ENCODE measurements around the gene PSMB2.

PSMB2 gene

GRCh38 chr1:35557611-35558373 is 83.5 kb downstream of the PSMB2 start, which contains the start of gene NCDN:
Gene NCDN (plus strand): TSS chr1:35557799. CDS start chr1:35558191, 392 bp downstream.
- Histone ChIP-seq H3K27ac (peak within 1 kb of the TSS; percentile 92), H2AFZ (peak within 1 kb of the TSS; percentile 89), H3K4me3 (ENCODE audit: low read depth, low read length) (peak within 1 kb of the TSS; percentile 84), H3K9me3 (ENCODE audit: control insufficient read depth, low read length) (no peaks in the 10 kb centered on the region), H3K4me1 (peaks cover 9% of the 10 kb centered on the region), H3K79me2 (peaks cover 2% of the 10 kb centered on the region), H3K36me3 (ENCODE audit: control insufficient read depth, insufficient read depth, low read length) (no peaks in the 10 kb centered on the region), H3K27me3 (ENCODE audit: control insufficient read depth, insufficient read depth, low read length) (no peaks in the 10 kb centered on the region), H3K9ac (peak within 1 kb of the TSS; percentile 80), H3K4me2 (ENCODE audit: low read length) (peak within 1 kb of the TSS; percentile 95)
- TF ChIP-seq CTCF (IDR thresholded peaks at IDR 0.05): no peak

DNA sequence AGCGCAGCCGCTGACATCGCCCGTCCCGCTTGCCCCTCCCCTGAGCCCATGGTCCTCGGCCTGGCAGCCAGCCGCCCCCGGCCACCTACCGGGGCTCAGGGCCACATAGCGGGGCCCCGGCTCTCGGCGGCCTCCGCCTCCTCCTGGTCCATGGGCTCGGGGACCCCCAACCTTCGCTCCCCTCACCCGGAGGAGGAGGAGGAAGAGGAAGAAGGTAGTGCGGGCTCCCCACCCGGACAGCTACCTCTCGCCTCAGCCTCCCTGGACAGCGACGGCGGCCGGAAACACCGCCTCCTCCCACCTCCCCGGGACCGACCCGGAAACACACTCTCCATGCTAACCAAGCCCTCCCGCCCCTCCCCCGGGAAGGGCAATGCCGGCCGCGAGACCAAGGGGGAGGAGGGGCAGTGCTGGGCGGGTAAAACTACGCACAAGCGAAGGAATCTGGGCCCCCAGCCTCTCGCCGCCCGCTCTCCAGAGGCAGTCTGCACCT is 84.2 kb downstream of the PSMB2 start, which contains the start of gene KIAA0319L:
TSS of gene KIAA0319L (minus strand) at position 286 of the 493 bp plus-strand sequence. CDS start 2,912 bp downstream, outside the sequence.
- peak within 1 kb of the TSS; percentile 80 for H3K9ac ChIP-seq
- no peak for TF ChIP-seq CTCF (IDR thresholded peaks at IDR 0.05)
- peaks cover 2% of the 10 kb centered on the region for H3K79me2 ChIP-seq
- peak within 1 kb of the TSS; percentile 92 for H3K27ac ChIP-seq
- peaks cover 9% of the 10 kb centered on the region for H3K4me1 ChIP-seq
- H3K4me2 ChIP-seq (ENCODE audit: low read length): peak within 1 kb of the TSS; percentile 95
- H2AFZ ChIP-seq: peak within 1 kb of the TSS; percentile 89
- H3K4me3 ChIP-seq (ENCODE audit: low read depth, low read length): peak within 1 kb of the TSS; percentile 84
- H3K9me3 ChIP-seq (ENCODE audit: control insufficient read depth, low read length): no peaks in the 10 kb centered on the region
- no peaks in the 10 kb centered on the region for H3K27me3 ChIP-seq (ENCODE audit: control insufficient read depth, insufficient read depth, low read length)
- H3K36me3 ChIP-seq (ENCODE audit: control insufficient read depth, insufficient read depth, low read length): no peaks in the 10 kb centered on the region

DNA sequence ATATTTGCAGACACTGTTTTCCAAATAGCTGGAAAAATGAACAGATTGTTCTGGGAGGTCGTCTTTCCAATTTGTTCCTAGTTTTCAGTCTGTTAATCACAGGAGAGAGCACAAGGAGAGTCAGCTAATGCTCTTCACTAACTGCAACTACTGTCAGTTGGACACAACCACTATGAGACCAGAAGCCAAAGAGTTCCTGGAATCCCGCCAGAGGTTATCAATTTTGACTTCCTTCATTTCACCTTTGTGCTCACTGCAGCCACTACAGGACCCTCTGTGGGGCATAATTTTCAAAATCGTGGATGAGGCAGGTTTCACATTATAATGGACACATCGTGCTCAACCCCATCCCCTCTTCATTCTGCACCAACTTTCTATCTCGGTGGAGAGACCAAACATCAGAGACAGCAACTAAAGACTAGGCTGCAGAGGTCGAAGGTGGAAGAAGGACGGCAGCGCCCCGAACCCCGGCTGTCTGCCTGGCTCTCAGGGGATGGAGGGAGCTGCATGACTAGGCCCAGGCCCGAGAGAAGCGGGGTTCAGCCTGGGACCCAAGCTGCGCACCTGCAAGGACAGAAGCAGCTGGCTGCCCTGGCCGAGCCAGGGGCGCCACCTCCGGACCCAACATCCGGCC is 84.7 kb downstream of the PSMB2 start:
- no peak for TF ChIP-seq CTCF (IDR thresholded peaks at IDR 0.05)
- Histone ChIP-seq H3K4me1 (peaks cover 9% of the 10 kb centered on the region), H3K9ac (peak overlapping the region; percentile 80)

DNA sequence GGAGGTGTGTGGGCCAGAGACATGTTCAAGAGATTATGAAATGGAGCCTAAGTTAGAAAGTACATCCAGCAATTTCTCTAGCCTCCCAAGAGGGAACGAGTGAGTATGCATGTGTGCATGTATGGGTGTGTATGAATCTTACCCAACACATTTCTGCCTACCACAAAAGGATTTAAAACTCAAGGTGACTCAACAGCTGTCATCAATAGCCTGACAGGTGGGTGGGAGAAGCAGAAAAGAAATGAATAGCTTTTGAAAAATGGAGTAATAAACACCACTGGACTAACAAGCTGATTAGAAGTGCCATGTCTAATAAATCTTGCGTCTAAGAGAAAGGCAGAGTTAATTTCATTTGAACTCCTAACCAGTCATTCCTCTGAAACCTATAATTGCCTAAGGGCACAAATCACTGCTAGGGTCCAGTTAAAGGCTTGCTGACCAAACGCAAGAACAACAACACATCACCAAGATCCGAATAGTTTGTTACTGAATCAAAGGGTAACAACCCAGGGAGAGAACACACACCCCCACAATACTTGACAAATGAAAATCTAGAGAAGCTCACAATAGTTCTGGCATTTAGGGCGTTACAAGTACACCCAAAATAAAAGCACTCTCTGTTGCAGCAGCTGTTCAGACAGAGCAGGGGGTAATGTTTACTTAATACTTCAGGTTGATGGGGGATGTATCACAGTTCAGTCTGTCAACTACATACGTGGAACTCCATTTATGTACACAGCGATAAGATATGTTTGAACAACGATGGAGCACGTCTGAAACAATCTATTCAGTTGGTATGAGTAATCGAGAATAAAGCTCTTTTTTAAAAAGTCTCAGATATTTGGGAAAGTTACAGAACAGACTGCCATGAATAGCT is 85.5 kb downstream of the PSMB2 start:
- Histone ChIP-seq H3K27ac (no peak overlapping the region), H3K36me3 (ENCODE audit: control insufficient read depth, insufficient read depth, low read length) (no peaks in the 10 kb centered on the region), H3K4me2 (ENCODE audit: low read length) (peak overlapping the region; percentile 95), H3K9me3 (ENCODE audit: control insufficient read depth, low read length) (no peaks in the 10 kb centered on the region), H3K4me1 (peaks cover 9% of the 10 kb centered on the region), H3K79me2 (peaks cover 9% of the 10 kb centered on the region), H3K4me3 (ENCODE audit: low read depth, low read length) (peak overlapping the region; percentile 84), H3K9ac (no peak overlapping the region), H2AFZ (no peak overlapping the region), H3K27me3 (ENCODE audit: control insufficient read depth, insufficient read depth, low read length) (no peaks in the 10 kb centered on the region)
- TF ChIP-seq CTCF (IDR thresholded peaks at IDR 0.05): no peak

More for the DNA sequence above, 84.7 kb downstream of the PSMB2 start:
- Histone ChIP-seq H2AFZ (peak overlapping the region; percentile 89), H3K9me3 (ENCODE audit: control insufficient read depth, low read length) (no peaks in the 10 kb centered on the region), H3K27me3 (ENCODE audit: control insufficient read depth, insufficient read depth, low read length) (no peaks in the 10 kb centered on the region), H3K36me3 (ENCODE audit: control insufficient read depth, insufficient read depth, low read length) (no peaks in the 10 kb centered on the region), H3K79me2 (peaks cover 5% of the 10 kb centered on the region), H3K4me2 (ENCODE audit: low read length) (peak overlapping the region; percentile 95), H3K27ac (peak overlapping the region; percentile 92), H3K4me3 (ENCODE audit: low read depth, low read length) (peak overlapping the region; percentile 84)
